Thyroid gland (tissue), 4 donors: ENCODE measurements around the gene TMEM121.
"Not testable (repeated sequence)": the region's sequence is repeated elsewhere in the genome, so short reads cannot be mapped to it uniquely, and the experiment has no call there.

Source experiments
- POLR2A ChIP-seq, 2 donors: fragments of 450-650 bp; IDR thresholded peaks; one replicate each; pipeline ENCODE4 v1.6.1; 2017; ENCODE audit warnings: antibody characterized with exemption in 2 of 2, mild to moderate bottlenecking in 2 of 2, moderate library complexity in 1 of 2
- TF ChIP-seq, protein P1 (sequence below), 6 experiments: fragments of 200-600 bp in 3 of 6; fragments of 450-650 bp in 3 of 6; sonication (generic) in 3 of 6; IDR thresholded peaks; one replicate each; pipeline ENCODE4 v1.5.1; 2016 to 2019; ENCODE audit warnings: antibody characterized with exemption in 6 of 6, mild to moderate bottlenecking in 2 of 6, inconsistent platforms in 1 of 6, moderate library complexity in 1 of 6

DNA sequence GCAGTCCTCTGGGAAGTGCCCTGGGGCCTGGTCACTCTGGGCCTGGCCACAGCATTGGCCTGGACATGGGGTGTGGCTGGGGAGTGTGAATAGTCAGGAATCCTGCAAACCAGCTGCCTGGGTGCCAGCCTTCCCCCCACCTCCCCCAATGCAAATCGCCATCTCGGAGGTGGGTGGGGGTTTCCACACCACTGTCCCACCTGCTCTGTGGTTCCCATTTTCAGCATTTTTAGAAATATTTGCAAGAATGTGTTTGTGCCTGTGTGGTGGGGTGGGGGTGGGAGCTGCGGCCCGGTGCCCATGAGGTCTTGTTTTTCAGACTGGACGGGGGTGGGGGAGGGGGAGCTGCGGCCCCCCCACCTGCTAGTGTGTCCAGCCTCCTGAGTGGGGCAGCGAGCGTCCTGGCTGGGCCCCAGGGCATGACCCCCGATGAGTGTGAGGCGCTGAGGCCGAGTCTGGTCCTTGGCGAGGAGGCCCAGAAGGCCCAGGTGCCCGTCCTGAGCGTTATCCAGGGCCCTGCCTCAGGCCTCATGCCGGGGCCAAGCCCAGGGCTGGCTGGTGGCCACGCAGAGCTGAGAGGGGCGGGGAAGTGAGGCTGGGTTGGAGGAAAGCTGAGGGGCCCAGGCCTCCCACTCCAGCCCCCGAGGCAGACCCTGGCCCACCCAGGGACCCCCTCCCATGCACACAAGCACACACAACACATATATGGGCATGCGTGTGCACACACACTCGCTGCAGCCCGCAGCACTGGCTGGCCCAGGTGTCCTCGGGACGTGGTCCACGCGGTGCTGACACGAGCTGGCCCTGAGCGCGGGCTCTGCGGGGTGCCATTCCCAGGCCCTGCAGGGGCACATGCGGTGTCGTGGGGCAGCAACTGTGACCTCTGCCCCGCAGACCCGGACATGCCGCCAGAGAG is 40.1 kb downstream of the TMEM121 start:
- TF ChIP-seq, protein P1, sequence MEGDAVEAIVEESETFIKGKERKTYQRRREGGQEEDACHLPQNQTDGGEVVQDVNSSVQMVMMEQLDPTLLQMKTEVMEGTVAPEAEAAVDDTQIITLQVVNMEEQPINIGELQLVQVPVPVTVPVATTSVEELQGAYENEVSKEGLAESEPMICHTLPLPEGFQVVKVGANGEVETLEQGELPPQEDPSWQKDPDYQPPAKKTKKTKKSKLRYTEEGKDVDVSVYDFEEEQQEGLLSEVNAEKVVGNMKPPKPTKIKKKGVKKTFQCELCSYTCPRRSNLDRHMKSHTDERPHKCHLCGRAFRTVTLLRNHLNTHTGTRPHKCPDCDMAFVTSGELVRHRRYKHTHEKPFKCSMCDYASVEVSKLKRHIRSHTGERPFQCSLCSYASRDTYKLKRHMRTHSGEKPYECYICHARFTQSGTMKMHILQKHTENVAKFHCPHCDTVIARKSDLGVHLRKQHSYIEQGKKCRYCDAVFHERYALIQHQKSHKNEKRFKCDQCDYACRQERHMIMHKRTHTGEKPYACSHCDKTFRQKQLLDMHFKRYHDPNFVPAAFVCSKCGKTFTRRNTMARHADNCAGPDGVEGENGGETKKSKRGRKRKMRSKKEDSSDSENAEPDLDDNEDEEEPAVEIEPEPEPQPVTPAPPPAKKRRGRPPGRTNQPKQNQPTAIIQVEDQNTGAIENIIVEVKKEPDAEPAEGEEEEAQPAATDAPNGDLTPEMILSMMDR (IDR thresholded peaks at IDR 0.05), result not testable (repeated sequence)
- not testable (repeated sequence) for TF ChIP-seq POLR2A (IDR thresholded peaks at IDR 0.05)
